Limb (tissue), 2 donors: ENCODE measurements around the gene IL10RB.
"Not testable (repeated sequence)": the region's sequence is repeated elsewhere in the genome, so short reads cannot be mapped to it uniquely, and the experiment has no call there.

ENCODE experiments used
- DNase-seq, 2 donors: peaks; one replicate each; pipeline ENCODE4 v3.0.0-alpha.2; 2016; ENCODE audit errors: extremely low spot score in 2 of 2

The IL10RB gene

DNA sequence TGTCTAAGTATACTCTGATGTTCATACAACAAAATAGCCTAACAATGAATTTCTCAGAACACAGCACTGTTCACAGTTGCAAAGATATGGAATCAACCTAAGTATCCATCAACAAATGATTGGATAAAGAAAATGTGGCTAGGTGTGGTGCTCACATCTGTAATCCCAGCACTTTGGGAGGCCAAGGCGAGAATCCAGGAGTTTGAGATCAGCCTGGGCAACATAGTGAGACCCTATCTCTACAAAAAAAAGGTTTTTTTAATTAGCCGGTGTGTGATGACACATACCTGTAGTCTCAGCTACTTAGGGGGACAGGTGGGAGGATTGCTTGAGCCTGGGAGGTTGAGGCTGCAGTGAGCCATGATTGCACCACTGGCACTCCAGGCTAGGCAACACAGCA lies 25.8 kb upstream of the IL10RB start:
- DNase-seq = no peak

DNA sequence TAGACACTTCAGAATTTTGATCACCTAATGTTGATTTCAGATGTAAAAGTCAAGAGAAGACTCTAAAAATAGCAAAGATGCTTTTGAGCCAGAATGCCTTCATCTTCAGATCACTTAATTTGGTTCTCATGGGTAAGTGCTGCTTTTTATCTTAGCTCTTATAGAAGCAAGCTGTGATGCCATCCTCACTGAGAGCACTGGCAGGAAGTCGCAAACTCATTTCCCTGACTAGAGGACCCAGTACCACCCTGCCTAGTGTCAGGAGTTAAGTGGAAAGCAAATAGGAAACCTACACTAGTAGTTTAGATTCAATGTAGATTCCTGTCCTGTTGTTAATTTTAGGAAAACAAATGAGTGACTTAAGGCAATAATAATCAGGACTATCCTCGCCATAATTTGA lies 24.3 kb upstream of the IL10RB start:
- DNase-seq = no peak

DNA sequence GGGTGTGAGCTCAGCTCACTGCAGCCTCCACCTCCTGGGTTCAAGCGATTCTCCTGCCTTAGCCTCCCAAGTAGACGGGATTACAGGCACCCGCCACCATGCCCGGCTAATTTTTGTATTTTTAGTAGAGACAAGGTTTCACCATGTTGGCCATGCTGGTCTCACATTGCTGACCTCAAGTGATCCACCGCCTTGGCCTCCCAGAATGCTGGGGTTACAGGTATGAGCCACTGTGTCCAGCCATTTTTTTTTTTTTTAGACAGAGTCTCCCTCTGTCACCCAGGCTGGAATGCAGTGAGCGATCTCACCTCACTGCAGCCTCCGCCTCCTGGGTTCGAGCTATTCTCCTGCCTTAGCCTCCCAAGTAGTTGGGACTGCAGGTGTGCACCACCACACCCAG lies 23.3 kb upstream of the IL10RB start:
- not testable (repeated sequence) for DNase-seq

DNA sequence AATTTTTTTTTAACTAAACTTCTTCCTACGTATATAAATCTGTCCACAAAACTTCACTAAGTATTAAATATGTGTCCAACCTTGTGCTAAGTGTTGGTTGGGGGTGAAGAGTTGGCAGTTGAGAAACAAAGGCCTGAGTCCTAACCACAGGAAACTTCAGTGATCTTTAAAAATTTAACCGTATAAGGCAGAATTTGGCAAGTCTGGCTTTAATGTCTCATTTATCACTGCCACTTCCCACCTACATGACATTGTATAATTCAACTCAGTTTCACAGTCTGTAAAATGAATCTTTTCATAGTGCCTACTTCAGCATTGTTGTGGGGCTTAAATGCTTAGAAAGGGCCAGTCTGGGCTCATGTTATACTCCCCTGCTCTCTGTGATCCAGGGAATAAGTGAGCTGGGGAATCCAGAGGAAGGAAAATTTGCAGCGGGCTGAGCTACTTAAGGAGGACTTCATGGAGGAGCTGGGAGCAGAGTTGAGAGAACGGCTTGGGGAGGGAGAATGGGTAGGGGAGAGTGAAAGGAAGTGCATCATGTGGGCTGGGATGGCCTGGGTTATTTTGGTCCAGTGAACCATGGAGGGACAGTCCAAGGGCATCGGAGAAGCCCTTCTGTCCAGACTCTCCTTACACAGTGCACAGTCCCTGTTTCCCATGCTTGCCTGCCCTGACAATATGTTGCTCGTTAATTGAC lies 21.9 kb upstream of the IL10RB start:
- DNase-seq = no peak

DNA sequence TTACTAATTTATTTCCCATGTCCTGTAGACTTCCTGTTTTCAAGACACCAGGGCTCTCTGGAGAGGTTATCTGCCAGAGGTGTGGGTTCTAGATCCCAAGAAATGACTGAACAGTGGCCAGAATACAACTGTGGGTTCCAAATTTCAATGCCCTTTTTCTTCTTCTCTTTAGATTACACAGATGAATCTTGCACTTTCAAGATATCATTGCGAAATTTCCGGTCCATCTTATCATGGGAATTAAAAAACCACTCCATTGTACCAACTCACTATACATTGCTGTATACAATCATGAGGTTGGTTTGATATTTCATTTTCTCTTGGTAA lies 21.4 kb upstream of the IL10RB start:
- DNase-seq = no peak

DNA sequence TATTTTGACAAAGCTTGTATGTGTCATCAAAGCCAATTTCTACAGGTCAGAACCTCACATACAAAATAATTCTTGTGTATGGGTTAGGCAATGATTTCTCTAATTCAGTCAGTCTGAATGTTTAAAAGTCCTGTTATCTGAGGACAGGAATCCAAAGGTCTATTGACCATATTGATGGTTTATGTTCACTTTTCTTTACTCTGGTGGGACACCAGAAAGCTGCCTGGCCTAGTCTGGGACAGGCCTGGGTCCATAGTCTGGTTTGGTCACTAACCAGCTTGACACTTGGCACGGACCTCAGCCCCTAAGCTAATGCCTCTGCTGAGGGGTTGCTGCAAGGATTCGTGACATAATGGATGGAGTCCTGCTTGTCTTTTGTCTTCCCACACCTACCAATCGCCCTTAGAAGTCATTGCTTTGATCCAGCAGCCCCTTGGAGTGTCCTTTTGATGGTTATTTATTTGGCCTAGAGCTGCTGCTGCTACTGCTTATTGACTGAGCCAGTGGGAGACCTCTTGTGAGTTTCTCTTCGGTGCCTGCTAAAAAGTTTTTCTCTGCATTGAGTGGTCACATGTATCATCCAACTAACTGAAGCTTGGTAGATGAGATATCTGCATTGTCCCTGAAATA lies 20.8 kb upstream of the IL10RB start:
- no peak for DNase-seq

DNA sequence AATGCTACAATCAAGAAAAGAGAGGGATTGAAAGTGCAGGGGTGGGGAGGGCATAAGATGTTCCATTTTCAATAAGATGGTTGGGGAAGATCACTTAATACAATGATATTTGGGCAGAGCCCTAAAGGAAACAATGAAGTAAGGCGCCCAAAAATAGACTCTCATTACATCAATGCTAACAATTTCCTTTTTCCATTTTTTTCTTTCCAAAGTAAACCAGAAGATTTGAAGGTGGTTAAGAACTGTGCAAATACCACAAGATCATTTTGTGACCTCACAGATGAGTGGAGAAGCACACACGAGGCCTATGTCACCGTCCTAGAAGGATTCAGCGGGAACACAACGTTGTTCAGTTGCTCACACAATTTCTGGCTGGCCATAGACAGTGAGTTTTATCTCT lies 19.7 kb upstream of the IL10RB start:
- DNase-seq = no peak

DNA sequence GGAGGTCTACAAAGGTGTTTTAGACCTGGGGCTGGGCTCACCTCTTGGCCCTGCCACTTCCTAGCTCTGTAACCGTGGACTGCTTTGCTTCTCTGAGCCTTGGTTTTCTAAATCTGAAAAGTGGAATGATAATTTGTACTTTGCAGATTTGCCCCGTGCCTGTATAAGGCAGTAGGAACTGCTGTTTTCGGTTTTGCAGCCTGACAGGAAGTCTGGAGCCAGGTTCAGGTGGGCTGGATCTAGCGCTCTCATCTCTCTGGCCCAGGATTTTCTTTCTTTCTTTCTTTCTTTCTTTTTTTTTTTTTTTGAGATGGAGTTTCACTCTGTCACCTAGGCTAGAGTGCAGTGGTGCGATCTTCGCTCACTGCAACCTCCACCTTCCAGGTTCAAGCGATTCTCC lies 19.2 kb upstream of the IL10RB start:
- DNase-seq = no peak

DNA sequence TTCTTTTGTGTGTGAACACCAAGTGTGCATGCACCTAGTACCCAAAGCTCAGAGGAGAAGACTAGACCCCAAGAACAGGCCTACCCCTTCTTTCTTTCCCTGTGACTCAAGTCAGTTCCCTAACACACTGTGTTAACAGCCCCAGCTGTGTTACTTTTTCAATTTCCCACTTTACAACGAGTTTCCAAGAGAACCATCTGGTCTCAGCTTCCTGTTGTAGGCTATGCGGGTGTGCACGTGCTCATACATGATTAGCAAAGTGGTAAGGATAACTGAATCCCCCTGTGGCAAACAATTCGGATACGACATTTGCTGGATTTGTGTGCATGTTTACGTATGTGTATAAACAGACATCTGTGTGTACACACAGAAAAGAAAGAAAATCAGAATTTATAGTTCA lies 18.6 kb upstream of the IL10RB start:
- DNase-seq = no peak

DNA sequence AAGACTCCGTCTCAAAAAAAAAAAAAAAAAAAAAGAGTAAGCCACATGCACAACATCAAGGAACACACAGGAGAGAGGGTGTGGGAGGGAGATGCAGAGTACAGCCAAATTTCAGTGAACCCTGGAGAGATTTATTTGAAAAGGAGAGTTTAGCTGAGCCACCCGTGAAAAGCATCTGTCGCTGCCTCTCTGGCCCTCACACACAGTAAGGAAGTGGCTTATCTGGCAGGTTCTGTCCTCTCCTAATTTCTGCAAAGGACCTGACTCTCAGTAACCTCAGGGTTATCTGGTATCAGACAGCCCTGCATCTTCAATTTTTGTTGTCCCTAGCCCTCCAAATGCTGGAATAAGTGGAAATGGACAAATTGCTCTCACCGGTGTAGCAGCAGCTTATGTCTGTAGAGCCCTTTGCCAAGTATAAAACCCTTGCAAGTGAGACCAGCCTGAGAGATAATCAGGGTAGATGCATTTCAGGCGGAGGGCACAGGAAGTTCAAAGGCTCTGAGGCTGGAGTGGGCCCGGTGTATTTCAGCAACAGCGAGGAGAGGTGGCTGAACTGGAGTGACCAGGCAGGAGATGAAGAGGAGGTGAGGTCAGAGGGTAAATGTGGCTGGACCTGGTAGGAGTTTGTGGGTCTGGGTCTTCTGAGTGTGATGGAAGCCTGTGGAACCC lies 16.7 kb upstream of the IL10RB start:
- DNase-seq = no peak

DNA sequence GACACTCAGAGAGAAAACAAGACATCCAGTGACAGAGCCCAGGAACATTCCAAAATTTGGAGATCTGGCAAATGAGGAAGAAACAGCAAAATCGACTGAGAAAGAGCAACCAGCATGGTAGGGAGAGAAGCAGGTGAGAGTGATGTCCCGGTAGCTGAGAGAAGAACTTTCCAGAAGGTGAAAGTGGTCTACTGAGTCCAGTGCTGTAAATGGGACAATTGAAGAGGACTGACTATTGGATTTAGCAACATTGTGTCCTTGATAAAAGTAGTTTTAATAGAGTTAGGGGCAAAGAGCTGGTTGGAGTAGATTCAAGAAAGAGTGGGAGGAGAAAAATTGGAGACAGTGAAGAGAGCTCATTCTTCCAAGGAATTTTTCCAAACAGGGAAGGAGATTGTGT lies 15.0 kb upstream of the IL10RB start:
- no peak for DNase-seq

DNA sequence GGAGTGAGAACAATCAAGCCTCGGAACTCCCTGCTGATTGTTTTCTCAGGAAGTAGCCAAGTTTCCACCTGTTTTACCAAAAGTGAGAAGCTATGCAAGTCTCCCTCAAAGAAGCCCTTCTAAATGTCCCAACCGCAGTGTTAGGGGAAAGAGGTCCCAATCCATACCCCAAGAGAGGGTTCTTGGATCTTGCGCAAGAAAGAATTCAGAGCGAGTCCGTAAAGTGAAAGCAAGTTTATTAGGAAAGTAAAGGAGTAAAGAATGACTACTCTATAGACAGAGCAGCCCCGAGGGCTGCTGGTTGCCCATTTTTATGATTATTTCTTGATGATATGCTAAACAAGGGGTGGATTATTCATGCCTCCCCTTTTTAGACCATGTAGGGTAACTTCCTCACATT lies 12.8 kb upstream of the IL10RB start:
- DNase-seq = not testable (repeated sequence)

DNA sequence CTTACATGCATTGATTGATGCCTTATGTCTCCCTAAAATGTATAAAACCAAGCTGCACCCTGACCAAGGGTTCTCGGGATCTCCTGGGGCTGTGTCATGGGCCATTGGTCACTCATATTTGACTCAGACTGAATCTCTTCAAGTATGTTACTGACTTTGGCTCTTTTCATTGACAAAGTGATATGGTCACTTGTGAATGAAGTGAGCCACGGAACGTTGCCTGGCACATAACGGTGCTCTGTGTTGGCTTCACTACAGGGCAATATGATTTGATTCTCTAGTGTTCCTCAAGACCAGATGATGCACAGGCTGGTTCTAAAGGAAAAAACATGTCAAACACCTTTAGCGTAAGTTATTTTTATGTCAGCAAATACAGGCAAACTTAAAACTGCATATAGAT lies 11.4 kb upstream of the IL10RB start:
- no peak for DNase-seq

DNA sequence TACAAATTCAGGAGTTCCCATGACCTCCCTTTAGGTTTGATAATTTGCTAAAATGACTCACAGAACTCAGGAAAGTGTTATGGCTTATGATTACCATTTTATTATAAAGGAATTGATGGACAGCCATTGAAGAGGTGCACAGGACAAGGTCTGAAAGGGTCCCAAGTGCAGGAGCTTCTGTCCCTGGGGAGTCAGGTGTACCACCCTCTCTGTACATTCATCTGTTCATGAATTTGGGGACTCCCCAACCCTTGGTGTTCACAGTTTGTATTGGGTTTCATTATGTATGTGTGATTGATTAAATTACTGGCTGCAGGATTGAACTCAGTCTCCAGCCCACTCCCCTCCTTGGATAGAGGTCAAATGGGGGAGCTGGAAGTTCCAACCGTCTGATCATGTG lies 10.8 kb upstream of the IL10RB start:
- DNase-seq = no peak

DNA sequence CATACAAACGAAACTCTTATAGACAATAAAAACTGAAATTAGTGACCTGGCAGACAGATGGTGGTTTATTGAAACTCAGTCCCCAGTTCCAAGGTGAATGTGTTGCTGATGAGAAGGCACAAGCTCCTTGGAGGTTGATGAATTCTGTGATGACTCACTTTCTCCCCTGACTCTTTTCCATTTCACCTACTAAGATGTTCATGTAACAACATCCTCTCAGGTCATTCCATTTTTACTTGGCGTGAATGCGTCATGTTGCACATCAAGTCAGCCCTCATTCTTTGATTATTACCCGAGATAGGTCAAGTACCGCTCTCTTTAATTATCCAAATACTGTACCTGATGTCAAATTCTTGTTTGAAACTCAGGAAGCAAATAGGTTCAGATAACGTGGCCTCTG lies 10.1 kb upstream of the IL10RB start:
- no peak for DNase-seq

DNA sequence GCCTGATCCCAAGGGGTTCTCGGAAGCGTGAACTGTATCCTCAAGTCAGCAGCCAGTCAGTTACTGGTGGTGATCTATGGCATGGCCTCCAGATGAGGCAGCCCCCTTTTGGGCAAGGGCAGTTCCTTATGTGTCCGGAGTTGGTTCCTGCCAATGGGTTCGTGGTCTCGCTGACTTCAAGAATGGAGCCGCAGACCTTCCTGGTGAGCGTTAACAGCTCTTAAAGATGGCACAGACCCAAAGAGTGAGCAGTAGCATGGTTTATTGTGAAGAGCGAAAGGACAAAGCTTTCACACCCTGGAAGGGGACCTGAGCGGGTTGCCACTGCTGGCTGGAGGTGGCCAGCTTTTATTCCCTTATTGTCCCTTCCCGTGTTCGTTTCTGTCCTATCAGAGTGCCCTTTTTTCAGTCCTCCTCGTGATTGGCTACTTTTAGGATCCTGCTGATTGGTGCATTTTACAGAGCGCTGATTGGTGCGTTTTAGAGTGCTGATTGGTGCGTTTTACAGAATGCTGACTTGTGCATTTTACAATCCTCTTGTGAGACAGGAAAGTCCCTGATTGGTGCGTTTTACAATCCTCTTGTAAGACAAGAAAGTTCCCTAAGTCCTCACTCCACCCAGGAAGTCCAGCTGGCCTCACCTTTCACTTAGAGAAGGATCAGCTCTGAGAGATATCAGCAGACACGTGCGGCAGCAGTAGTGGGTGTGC lies 8.9 kb upstream of the IL10RB start:
- no peak for DNase-seq

DNA sequence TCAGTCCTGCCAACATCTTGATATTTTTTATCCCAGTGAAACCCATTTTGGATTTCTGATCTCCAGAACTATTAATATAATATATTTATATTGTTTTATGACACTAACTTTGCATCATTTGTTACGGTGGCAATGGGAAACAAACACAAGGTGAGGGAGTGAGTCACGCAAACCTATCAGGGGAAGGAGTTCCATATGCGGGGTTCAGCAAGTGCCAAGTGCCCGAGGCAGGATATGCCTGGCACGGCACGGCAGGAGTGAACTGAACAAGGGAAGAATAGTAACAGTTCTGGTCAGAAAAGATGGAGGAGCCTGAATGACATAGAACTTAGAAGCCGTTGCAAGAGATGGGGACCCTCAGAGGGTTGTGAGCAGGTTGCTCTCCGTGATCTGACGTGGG lies 7.7 kb upstream of the IL10RB start:
- no peak for DNase-seq

DNA sequence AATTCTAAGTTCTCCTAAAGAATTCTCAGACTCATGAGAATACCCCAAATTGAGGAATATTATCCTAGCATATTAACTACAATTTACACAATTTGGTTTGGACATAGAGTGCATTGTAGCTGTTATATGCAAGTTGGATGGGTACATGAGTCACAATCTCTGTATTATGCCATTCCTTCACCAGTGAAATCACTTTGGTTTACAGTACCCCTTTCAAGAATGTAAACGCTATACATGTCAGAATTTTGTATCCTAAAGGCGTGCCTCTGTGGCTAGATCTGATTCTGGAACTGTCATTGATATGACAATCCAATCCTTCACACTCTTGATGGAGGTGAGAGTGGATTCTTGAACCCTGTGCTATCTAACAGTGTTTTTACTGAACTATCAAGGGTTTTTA lies 6.7 kb upstream of the IL10RB start:
- no peak for DNase-seq

DNA sequence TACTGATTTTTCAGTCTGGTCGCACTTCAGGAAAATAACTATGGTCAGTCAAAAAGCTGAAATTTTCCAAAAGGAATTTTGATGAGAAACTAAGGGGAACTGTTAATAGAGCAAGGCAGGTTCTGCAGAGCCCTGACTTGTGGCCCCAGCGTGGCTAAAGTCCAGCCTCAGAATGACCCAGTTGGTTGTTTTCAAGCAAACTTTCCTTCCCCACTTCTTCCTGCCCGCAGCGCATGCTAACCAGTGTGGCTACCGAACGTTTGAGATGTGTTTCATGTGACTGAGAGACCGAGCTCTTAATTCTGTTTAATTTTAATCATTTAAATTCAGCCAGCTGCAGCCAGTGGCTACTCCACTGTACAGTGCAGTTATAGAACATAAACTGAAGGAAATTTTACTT lies 6.2 kb upstream of the IL10RB start:
- DNase-seq = no peak

DNA sequence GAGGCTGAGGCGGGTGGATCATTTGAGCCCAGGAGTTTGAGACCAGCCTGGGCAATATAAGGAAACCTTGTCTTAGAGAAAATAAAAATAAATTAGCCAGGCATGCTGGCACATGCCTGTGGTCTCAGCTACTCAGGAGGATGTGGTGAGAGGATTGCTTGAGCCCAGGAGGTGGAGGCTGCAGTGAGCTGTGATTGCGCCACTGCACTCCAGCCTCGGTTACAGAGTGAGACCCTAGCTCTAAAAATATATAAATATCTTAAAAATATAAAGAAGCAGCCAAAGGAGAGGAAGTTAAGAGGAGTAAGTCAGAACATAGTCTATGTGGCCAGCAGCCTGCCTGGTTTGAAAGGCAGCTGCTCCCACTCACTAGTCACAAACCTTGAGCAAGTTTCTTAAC lies 4.5 kb upstream of the IL10RB start:
- DNase-seq = no peak

DNA sequence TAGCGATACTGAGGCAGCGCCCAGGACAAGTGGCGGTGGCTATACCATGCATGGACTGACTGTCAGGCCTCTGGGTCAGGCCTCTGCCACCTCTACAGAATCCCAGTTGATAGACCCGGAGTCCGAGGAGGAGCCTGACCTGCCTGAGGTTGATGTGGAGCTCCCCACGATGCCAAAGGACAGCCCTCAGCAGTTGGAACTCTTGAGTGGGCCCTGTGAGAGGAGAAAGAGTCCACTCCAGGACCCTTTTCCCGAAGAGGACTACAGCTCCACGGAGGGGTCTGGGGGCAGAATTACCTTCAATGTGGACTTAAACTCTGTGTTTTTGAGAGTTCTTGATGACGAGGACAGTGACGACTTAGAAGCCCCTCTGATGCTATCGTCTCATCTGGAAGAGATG lies 3.2 kb upstream of the IL10RB start:
- DNase-seq = no peak

DNA sequence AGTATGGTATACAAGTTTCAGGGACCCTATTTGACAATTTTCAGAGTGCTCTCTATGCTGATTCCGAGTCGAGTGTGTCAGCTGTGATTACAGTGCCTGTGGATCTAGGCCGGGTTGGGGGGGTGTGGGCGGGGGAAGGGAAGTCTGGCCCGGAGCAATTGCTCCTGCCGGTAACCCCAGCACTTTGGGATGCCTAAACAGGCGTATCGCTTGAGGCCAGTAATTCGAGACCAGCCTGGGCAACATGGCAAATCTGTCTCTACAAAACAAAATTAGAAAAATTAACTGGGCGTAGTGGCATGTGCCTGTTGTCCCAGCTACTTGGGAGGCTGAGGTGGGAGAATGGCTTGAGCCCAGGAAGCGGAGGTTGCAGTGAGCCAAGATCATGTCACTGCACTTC lies 1.6 kb upstream of the IL10RB start:
- DNase-seq = no peak

DNA sequence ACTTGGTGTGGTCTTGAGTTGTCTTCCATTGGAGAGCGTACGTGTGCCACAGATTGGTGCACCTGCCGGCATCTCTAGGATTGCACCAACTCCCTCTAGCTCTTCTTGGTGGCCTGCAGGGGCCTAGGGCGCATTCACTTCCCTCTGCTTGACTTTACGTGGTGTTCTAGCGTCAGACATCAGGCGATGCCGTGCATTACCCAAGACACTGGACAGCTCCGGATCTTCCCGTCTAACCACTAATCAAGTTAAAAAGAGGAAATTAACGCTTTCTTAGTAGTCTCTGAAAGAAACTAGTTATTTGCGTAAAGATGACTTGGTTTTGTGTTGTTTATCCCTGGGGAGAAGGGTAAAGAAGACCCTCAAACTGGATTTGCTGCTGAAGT lies 510 bp upstream of the IL10RB start:
- DNase-seq = no peak
